ENCODE data around the gene SLC29A3. TPM values are rescaled to one million over a fixed set of nuclear protein-coding genes. Genes with fewer than 3 reads are reported as not detected.

Gene SLC29A3
- total RNA-seq, 2 experiments from 2014 or later = 1.2 to 1.5 TPM

- no peaks in the 10 kb centered on the region for H3K27me3 Mint-ChIP-seq (ENCODE audit: low read depth)
- peaks cover 6% of the 10 kb centered on the region for H3K36me3 Mint-ChIP-seq (ENCODE audit: low read depth)
- intact Hi-C loops (cut with micrococcal nuclease) = no loop called here
- no peak for DNase-seq
- CTCF ChIA-PET = no interaction called here
- H3K4me1 Mint-ChIP-seq (ENCODE audit: low read depth) = no peaks in the 10 kb centered on the region
- no peaks in the 10 kb centered on the region for H3K9me3 Mint-ChIP-seq
- H3K27ac Mint-ChIP-seq = no peak overlapping the region
- no peak overlapping the region for H3K4me3 Mint-ChIP-seq
Observed at GRCh38 chr10:71360735-71361134, 41.7 kb downstream of the SLC29A3 start.

DNA sequence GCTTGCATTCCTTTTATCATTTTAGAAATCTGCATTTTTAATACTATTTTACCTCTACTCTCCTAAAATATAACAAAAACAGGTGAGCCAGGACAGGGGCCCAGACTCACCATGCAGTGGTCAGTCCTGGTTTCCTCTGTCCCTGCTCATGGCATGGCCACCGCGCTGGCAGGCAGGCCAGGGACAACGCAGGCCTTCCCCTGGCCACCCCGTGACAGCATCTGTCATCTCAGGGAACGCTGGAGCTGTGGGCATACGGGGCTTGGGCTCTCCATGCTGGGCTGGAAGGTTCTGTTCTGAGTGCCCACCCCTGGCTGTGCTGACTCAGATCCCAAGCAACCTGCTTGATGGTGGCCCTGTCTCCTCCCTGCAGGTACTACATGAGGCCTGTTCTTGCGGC is 42.5 kb downstream of the SLC29A3 start:
- intact Hi-C loops (cut with micrococcal nuclease) = no loop called here
- H3K9me3 Mint-ChIP-seq = no peaks in the 10 kb centered on the region
- DNase-seq = no peak
- CTCF ChIA-PET = no interaction called here
- H3K4me1 Mint-ChIP-seq (ENCODE audit: low read depth) = no peaks in the 10 kb centered on the region
- no peaks in the 10 kb centered on the region for H3K27me3 Mint-ChIP-seq (ENCODE audit: low read depth)
- peaks cover 6% of the 10 kb centered on the region for H3K36me3 Mint-ChIP-seq (ENCODE audit: low read depth)
- no peak overlapping the region for H3K4me3 Mint-ChIP-seq
- H3K27ac Mint-ChIP-seq = no peak overlapping the region

- Mint-ChIP-seq H3K4me3 (no peak overlapping the region), H3K4me1 (ENCODE audit: low read depth) (no peaks in the 10 kb centered on the region), H3K9me3 (no peaks in the 10 kb centered on the region), H3K36me3 (ENCODE audit: low read depth) (peaks cover 6% of the 10 kb centered on the region), H3K27ac (no peak overlapping the region), H3K27me3 (ENCODE audit: low read depth) (no peaks in the 10 kb centered on the region)
- DNase-seq = no peak
- intact Hi-C loops (cut with micrococcal nuclease) = no loop called here
- CTCF ChIA-PET = no interaction called here
Observed at GRCh38 chr10:71362141-71362540, 43.1 kb downstream of the SLC29A3 start.

- Mint-ChIP-seq H3K27me3 (ENCODE audit: low read depth) (no peaks in the 10 kb centered on the region), H3K36me3 (ENCODE audit: low read depth) (peaks cover 5% of the 10 kb centered on the region), H3K27ac (no peak overlapping the region), H3K4me1 (ENCODE audit: low read depth) (no peaks in the 10 kb centered on the region), H3K9me3 (no peaks in the 10 kb centered on the region), H3K4me3 (no peak overlapping the region)
- DNase-seq = no peak
- CTCF ChIA-PET = no interaction called here
- intact Hi-C loops (cut with micrococcal nuclease) = no loop called here
Observed at GRCh38 chr10:71363936-71364335, 44.9 kb downstream of the SLC29A3 start.

- intact Hi-C loops (cut with micrococcal nuclease) = no loop called here
- Mint-ChIP-seq H3K27ac (no peak overlapping the region), H3K4me3 (no peak overlapping the region), H3K9me3 (no peaks in the 10 kb centered on the region), H3K4me1 (ENCODE audit: low read depth) (no peaks in the 10 kb centered on the region), H3K36me3 (ENCODE audit: low read depth) (peaks cover 5% of the 10 kb centered on the region), H3K27me3 (ENCODE audit: low read depth) (no peaks in the 10 kb centered on the region)
- DNase-seq = no peak
- CTCF ChIA-PET = no interaction called here
Observed at GRCh38 chr10:71365366-71365765, 46.3 kb downstream of the SLC29A3 start.

DNA sequence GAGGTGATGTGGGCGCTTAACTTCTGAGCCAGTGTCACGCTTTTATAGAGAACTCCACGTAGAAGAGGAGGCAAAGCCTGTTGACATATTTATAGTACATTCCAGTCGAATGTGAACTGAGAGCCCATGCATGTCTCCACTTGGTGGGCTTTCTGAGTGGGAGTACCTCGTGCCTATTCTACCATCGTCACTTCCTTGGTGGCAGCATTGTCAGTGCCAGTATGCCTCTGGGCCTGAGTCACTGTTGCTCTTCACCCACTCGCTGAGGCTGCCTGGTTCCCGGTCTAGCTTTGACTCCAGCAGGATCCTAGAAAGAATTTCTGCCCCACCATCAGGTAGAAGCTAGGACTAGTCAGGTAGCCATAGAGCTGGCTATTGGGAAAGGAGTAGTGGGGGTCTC is 47.6 kb downstream of the SLC29A3 start:
- intact Hi-C loops (cut with micrococcal nuclease) = no loop called here
- H3K4me3 Mint-ChIP-seq = no peak overlapping the region

DNA sequence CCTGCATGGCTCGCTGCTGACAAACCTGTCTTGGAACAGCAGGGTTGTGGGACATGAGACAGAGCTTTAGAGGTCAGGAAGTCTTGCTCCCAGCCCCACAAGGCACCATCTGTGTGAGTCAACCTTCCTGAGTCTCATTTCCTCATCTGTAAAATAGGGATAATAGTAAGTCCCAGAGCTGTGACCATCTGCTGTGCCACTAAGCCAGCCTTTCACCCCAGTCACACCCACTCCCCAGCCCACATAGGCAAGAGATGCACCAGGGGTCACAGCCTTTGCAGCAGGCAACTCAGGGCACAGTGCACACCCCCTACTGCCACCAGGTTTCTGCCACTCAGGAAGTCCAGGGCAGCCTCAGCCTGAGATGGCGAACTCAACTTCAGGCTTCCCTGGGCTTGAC is 48.2 kb downstream of the SLC29A3 start:
- Mint-ChIP-seq H3K9me3 (no peaks in the 10 kb centered on the region), H3K36me3 (ENCODE audit: low read depth) (peaks cover 2% of the 10 kb centered on the region), H3K4me1 (ENCODE audit: low read depth) (no peaks in the 10 kb centered on the region), H3K27me3 (ENCODE audit: low read depth) (no peaks in the 10 kb centered on the region), H3K4me3 (no peak overlapping the region), H3K27ac (no peak overlapping the region)
- no peak for DNase-seq
- CTCF ChIA-PET = interaction anchor here (1.0 to 1.3 kb wide), 2 partner anchors 18 to 28 kb away, joined by 3 read pairs; no protein-coding TSS in a partner anchor
- intact Hi-C loops (cut with micrococcal nuclease) = no loop called here

More for the DNA sequence above, 47.6 kb downstream of the SLC29A3 start:
- no peaks in the 10 kb centered on the region for H3K9me3 Mint-ChIP-seq
- H3K27ac Mint-ChIP-seq = no peak overlapping the region
- CTCF ChIA-PET = interaction anchor here (1.1 kb wide), 1 partner anchor 243 kb away, joined by 3 read pairs; no protein-coding TSS in a partner anchor
- no peak for DNase-seq
- H3K36me3 Mint-ChIP-seq (ENCODE audit: low read depth) = peaks cover 5% of the 10 kb centered on the region
- H3K4me1 Mint-ChIP-seq (ENCODE audit: low read depth) = no peaks in the 10 kb centered on the region
- H3K27me3 Mint-ChIP-seq (ENCODE audit: low read depth) = no peaks in the 10 kb centered on the region

GRCh38 chr10:71368176-71368575 is 49.1 kb downstream of the SLC29A3 start:
- CTCF ChIA-PET = interaction anchor here (0.6 to 1.3 kb wide), 4 partner anchors 17 to 211 kb away, joined by 3 read pairs; no protein-coding TSS in a partner anchor
- Mint-ChIP-seq H3K27ac (no peak overlapping the region), H3K9me3 (no peaks in the 10 kb centered on the region), H3K4me1 (ENCODE audit: low read depth) (no peaks in the 10 kb centered on the region), H3K36me3 (ENCODE audit: low read depth) (no peaks in the 10 kb centered on the region), H3K27me3 (ENCODE audit: low read depth) (no peaks in the 10 kb centered on the region), H3K4me3 (no peak overlapping the region)
- no peak for DNase-seq
- intact Hi-C loops (cut with micrococcal nuclease) = no loop called here

GRCh38 chr10:71368643-71369042 is 49.6 kb downstream of the SLC29A3 start:
- CTCF ChIA-PET = interaction anchor here (0.6 kb wide), 1 partner anchor 211 kb away, joined by 3 read pairs; no protein-coding TSS in a partner anchor
- Mint-ChIP-seq H3K27me3 (ENCODE audit: low read depth) (no peaks in the 10 kb centered on the region), H3K9me3 (no peaks in the 10 kb centered on the region), H3K27ac (no peak overlapping the region), H3K36me3 (ENCODE audit: low read depth) (no peaks in the 10 kb centered on the region), H3K4me1 (ENCODE audit: low read depth) (no peaks in the 10 kb centered on the region), H3K4me3 (no peak overlapping the region)
- no peak for DNase-seq
- intact Hi-C loops (cut with micrococcal nuclease) = no loop called here

DNA sequence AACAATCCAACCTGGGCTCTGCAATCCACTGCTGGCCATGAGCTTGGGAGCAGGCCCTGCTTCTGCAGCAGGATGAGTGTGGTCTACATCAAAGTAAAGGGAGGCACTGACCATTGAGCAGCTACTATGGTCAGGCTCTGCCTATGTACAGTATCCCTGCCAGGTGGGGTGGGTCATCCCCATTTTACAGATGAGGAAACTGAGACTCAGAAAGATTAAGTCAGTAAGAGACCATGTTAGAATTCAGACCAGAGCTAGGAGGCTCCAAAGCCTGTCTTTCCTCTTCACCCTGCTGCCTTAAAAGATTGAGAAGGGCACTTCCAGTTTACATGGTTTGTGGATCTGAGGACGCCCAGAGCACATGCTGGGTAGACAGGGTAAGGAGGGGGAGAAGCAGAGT is 50.5 kb downstream of the SLC29A3 start:
- no peaks in the 10 kb centered on the region for H3K9me3 Mint-ChIP-seq
- intact Hi-C loops (cut with micrococcal nuclease) = no loop called here
- no peak overlapping the region for H3K27ac Mint-ChIP-seq
- no peaks in the 10 kb centered on the region for H3K36me3 Mint-ChIP-seq (ENCODE audit: low read depth)
- H3K27me3 Mint-ChIP-seq (ENCODE audit: low read depth) = no peaks in the 10 kb centered on the region
- no peak for DNase-seq
- no peaks in the 10 kb centered on the region for H3K4me1 Mint-ChIP-seq (ENCODE audit: low read depth)
- CTCF ChIA-PET = interaction anchor here (1.1 to 1.6 kb wide), 3 partner anchors 15 to 239 kb away, joined by 4 to 6 read pairs (median 5); no protein-coding TSS in a partner anchor
- H3K4me3 Mint-ChIP-seq = no peak overlapping the region

DNA sequence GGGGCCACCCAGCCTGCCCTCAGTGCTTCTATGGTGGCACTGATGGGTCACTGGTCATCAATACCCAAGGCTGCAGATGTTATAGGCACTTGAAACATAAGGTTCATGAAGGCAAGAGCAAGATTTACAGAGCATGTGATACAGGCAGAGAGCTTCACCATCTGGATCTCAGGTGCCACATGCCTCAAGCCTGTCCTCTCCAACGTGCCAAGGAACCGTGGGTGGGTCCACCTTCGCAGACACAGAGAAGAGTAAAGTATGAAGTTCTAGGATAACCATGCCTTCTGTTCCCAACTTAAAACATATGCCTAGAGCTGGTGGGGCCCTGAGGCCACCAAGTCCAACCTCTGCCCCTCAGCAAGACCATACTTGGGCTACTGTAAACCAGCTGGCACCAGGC is 51.0 kb downstream of the SLC29A3 start:
- intact Hi-C loops (cut with micrococcal nuclease) = no loop called here
- CTCF ChIA-PET = interaction anchor here (1.1 to 1.6 kb wide), 3 partner anchors 14 to 238 kb away, joined by 4 to 6 read pairs (median 5); no protein-coding TSS in a partner anchor

DNA sequence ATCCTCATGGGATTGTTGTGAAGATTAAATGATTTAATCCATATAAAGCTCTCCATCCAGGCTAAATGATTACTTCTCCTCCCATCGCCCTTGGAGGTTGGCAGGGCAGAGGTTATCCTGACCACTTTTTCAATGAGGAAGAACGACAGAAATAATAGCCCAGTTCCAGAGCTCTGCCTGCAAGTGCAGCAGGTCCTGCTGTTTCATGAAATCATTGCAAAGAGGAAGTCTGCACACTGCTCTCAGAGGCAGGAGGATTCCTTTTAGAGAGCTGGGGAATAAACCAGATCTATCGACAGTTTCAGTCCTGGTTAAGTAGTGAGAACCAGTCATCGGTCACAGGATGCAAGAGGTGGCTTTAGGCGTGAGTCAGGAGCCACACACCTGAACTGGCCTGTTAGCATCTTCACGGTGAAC is 52.7 kb downstream of the SLC29A3 start:
- CTCF ChIA-PET = interaction anchor here (0.8 kb wide), 1 partner anchor 531 kb away, joined by 3 read pairs; no protein-coding TSS in a partner anchor
- Mint-ChIP-seq H3K27me3 (ENCODE audit: low read depth) (no peaks in the 10 kb centered on the region), H3K4me1 (ENCODE audit: low read depth) (no peaks in the 10 kb centered on the region), H3K9me3 (no peaks in the 10 kb centered on the region), H3K36me3 (ENCODE audit: low read depth) (no peaks in the 10 kb centered on the region), H3K4me3 (no peak overlapping the region), H3K27ac (no peak overlapping the region)
- no peak for DNase-seq
- intact Hi-C loops (cut with micrococcal nuclease) = no loop called here

More for the DNA sequence above, 51.0 kb downstream of the SLC29A3 start:
- DNase-seq = no peak
- Mint-ChIP-seq H3K4me3 (no peak overlapping the region), H3K27me3 (ENCODE audit: low read depth) (no peaks in the 10 kb centered on the region), H3K27ac (no peak overlapping the region), H3K9me3 (no peaks in the 10 kb centered on the region), H3K36me3 (ENCODE audit: low read depth) (no peaks in the 10 kb centered on the region), H3K4me1 (ENCODE audit: low read depth) (no peaks in the 10 kb centered on the region)

DNA sequence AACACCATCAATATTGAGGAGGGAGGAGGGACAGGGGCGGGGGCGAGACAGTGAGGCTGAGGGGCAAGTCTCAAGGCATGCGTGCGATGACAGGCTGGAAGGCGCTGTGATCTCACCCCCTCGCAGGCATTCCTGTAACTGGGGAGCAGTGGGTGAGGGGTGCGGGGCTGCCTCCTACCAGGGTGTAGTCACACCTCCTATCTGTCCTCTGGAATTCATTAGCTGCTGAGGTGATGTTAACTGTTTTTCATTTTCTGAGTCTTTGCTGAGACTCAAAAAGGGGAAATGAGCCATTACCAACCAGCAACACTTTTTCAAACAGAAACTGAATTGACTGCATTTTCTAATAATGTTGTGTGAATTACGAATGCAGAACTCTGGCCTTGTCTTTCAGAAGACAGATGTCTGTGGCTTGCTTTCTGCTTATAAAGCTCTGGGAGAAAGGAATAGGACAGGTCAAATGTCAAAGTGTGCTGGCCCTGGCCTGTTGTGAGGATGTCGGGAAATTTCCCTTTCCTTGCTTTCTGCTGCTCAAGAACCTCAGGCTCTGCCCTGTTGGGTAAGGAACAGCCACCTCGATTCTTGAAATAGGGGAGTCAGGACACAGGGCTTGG is 53.9 kb downstream of the SLC29A3 start:
- intact Hi-C loops (cut with micrococcal nuclease) = no loop called here
- H3K9me3 Mint-ChIP-seq = no peaks in the 10 kb centered on the region

More for the DNA sequence above, 53.9 kb downstream of the SLC29A3 start:
- Mint-ChIP-seq H3K36me3 (ENCODE audit: low read depth) (no peaks in the 10 kb centered on the region), H3K27me3 (ENCODE audit: low read depth) (no peaks in the 10 kb centered on the region), H3K4me3 (no peak overlapping the region), H3K4me1 (ENCODE audit: low read depth) (peaks cover 4% of the 10 kb centered on the region), H3K27ac (no peak overlapping the region)
- DNase-seq = no peak
- CTCF ChIA-PET = interaction anchor here (1.2 kb wide), 1 partner anchor 45 kb away, joined by 3 read pairs; no protein-coding TSS in a partner anchor

Measured in activated naive CD4-positive, alpha-beta T cell treated with anti-CD3 and anti-CD28 coated beads for 36 hours (primary cell).